ENCODE measurements around the gene IGSF21.

The IGSF21 gene

GRCh38 chr1:18123467-18123992 is 15.9 kb downstream of the IGSF21 start:
- no peak for DNase-seq (ENCODE audit: extremely low read depth, low read depth)
- H3K4me3 ChIP-seq (replicated peaks; ENCODE audit: low read depth, low read length) = no peak overlapping the region
- no peak for TF ChIP-seq CTCF (IDR thresholded peaks at IDR 0.05; ENCODE audit: low read depth, low read length, missing control alignments)

GRCh38 chr1:18124977-18125376 is 17.4 kb downstream of the IGSF21 start:
- no peak for DNase-seq (ENCODE audit: extremely low read depth, low read depth)
- TF ChIP-seq CTCF (IDR thresholded peaks at IDR 0.05; ENCODE audit: low read depth, low read length, missing control alignments) = no peak
- H3K4me3 ChIP-seq (replicated peaks; ENCODE audit: low read depth, low read length) = no peak overlapping the region

- H3K4me3 ChIP-seq (replicated peaks; ENCODE audit: low read depth, low read length) = no peak overlapping the region
- no peak for DNase-seq (ENCODE audit: extremely low read depth, low read depth)
- no peak for TF ChIP-seq CTCF (IDR thresholded peaks at IDR 0.05; ENCODE audit: low read depth, low read length, missing control alignments)
These were observed 19.0 kb downstream of the IGSF21 start for GRCh38 chr1:18126616-18127015.

GRCh38 chr1:18128298-18128697 is 20.7 kb downstream of the IGSF21 start:
- no peak overlapping the region for H3K4me3 ChIP-seq (replicated peaks; ENCODE audit: low read depth, low read length)
- no peak for TF ChIP-seq CTCF (IDR thresholded peaks at IDR 0.05; ENCODE audit: low read depth, low read length, missing control alignments)
- no peak for DNase-seq (ENCODE audit: extremely low read depth, low read depth)

- no peak overlapping the region for H3K4me3 ChIP-seq (replicated peaks; ENCODE audit: low read depth, low read length)
- TF ChIP-seq CTCF (IDR thresholded peaks at IDR 0.05; ENCODE audit: low read depth, low read length, missing control alignments) = no peak
- no peak for DNase-seq (ENCODE audit: extremely low read depth, low read depth)
These were observed 22.8 kb downstream of the IGSF21 start for GRCh38 chr1:18130356-18130755.

- H3K4me3 ChIP-seq (replicated peaks; ENCODE audit: low read depth, low read length) = no peak overlapping the region
- no peak for TF ChIP-seq CTCF (IDR thresholded peaks at IDR 0.05; ENCODE audit: low read depth, low read length, missing control alignments)
- no peak for DNase-seq (ENCODE audit: extremely low read depth, low read depth)
These were observed 24.6 kb downstream of the IGSF21 start for GRCh38 chr1:18132022-18132710.

Data from HFF-Myc (cell line).